ENCODE measurements around the gene NPM3. TPM values are rescaled to one million over a fixed set of nuclear protein-coding genes. Genes with fewer than 3 reads are reported as not detected.

NPM3 gene, protein sequence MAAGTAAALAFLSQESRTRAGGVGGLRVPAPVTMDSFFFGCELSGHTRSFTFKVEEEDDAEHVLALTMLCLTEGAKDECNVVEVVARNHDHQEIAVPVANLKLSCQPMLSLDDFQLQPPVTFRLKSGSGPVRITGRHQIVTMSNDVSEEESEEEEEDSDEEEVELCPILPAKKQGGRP
- 57.9 and 91.1 TPM in 2 replicates for total RNA-seq

GRCh38 chr10:101782811-101783735 is at the start of gene NPM3:
TSS of gene NPM3 (minus strand) at chr10:101783446. CDS start at chr10:101783390, 56 bp downstream.
- peak; percentile 75 to 77 for DNase-seq (ENCODE audit: low read depth in 2 of 2)

DNA sequence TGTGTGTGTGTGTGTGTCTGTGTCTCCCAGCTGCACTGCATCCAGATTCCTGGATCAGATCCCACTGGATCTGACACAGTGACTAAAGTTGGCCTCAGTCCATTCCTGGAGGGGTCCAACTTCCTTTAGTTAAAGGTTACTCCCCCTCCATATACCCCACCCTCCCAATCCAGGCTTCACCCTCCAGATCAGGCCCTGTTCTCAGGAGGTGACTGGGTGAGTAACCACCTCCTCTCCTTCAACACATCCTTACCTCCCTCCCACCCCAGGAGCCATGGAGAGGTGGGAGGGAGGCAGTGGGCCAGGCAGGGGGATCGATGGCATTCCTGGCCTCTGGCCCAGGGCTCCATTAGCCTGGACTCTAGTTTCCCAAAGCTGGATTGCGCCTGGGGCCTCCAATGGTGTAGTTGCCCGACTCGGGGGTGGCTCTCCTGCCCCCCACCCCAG is 49.1 kb upstream of the NPM3 start:
- no peak for DNase-seq (ENCODE audit: low read depth in 2 of 2)

DNA sequence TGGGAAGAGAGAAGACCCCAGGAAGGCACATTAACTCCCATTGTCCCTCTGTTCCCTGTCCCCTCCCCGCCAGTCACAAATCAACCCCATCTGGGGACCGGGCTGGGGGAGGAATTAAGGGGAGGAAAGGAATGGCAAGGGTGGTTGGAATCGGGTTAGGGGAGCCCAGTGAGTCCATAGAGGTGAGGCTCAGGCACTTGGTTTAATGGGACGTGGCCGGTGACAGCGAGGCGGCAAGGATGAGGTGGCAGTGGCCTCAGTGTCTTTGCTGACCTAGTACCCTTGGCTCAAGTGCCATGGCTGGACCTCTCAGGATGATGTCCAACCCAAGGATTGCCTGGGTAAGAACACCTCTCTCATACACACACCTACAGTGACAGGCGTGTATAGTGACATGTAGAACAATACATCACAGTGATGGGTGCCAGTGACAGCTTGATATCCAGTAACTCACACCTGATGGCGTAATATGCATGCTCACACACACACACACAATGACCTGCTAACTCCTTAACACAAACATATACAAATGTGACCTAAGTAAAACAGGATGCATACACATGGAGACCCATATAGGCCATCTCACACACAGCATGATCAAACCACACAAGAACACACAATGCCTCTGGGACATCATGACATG is 48.0 kb upstream of the NPM3 start:
- DNase-seq (ENCODE audit: low read depth in 2 of 2) = no peak

DNA sequence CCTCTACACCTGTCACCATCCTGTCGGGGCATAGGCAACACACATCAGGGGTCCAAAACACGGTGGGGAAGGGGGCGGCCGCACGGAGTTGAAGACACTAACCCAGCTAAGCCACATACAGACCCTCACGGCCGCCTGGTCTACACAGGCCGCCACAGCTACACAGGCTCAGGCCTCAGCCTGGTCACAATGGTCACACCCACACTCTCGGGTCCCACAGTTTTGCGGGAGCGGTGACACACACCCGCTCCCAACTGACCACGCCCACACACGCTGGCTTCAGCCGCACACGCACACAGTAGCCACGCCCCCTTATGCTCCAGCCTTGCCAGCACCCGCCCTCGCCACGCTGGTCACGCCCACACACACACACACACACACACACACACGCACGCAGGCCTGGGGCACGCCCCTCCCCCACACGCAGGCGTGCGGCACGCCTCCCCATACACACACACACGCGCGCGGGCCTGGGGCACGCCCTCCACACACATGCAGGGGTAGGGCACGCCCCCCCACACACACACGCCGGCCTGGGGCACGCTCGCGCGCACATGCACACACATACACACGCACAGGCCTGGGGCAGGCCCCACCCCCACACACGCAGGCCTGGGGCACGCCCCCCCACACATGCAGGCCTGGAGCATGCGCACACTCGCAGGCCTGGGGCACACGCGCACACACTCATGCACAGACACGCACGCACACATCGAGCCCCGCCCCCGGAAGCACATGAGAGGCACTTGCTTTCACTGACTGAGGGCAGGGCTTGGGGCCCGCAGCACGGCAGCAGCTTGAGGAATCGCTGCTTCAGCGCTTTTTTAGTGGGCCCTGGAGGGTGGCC is 47.3 kb upstream of the NPM3 start:
- DNase-seq (ENCODE audit: low read depth in 2 of 2) = peak; percentile 94 to 97

DNA sequence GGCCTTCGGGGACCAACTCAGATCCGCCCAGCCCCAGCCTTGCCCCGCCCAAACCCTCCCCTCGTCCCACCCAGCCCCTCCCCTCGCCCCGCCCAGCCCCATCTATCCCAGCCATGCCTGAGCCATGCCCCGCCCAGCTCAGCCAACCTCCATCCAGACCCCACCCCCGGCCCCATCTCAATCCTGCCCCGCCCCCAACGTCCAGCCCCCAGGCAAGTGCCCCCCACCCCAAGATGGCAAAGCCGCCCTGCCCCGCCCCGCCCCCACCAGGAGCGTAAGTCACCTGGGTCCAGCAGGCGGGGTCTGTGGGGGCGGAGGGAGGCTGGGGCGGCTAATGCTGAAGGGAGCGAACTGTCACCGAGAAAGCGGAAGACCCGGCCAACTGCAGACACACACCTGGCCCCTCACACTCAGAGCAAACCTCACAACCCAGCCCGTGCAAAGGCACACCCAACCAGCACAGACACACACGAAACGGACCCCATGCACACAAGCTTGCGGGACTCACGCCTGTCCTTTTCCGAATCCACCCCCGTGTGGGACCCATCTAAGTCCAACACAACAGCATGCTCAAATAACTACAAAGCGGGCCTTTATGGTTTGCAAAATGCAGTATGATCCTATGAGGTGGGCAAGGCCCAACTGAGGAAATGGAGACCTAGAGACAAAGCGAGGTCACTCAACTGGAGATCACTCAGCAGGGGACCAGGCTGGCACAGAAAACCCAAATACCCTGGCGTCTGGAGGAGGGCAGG is 46.5 kb upstream of the NPM3 start:
- peak; percentile 24 to 58 for DNase-seq (ENCODE audit: low read depth in 2 of 2)

DNA sequence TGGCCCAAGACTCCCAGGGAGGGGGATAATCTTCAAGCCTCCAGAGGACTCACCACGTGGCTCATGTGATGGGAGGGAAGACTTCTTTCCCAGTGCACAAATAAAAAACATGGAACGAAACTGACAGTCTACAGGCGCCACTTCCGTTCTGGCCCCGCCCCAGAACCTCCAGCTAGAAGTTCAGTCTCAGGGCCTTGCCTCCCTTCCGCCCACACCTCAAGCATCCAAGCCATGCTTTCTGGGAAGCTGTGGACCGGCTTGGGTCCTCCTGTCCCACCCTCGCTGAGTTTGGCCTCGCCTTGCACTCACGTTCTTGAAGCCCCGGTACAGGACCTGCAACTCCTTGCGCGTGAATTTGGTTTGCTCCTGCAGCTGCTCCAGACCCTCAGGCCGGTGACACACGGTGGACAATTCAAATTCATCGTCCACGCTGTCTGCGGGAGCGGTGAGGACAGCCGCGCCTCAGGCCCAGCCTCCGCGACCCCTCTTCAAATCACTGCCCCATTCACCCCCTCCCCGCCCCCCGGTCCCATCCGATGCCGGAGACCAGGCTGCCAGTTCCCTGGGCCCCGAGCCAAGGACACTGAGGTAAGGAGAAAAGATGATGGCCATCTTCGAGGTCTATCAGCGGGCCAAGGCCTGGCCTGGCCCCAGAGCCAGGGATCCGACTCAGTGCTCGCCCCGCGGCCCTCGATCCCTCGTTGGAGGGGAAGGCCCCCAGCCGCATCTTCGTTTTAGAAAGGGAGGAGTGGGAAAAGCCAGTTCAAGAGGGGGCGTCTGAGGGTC is 45.7 kb upstream of the NPM3 start:
- no peak for DNase-seq (ENCODE audit: low read depth in 2 of 2)

GRCh38 chr10:101827919-101828600 is 44.8 kb upstream of the NPM3 start:
- no peak for DNase-seq (ENCODE audit: low read depth in 2 of 2)

- DNase-seq (ENCODE audit: low read depth in 2 of 2) = no peak
These were observed 43.7 kb upstream of the NPM3 start for GRCh38 chr10:101826852-101827434.

GRCh38 chr10:101824736-101825135 is 41.5 kb upstream of the NPM3 start:
- no peak for DNase-seq (ENCODE audit: low read depth in 2 of 2)

DNA sequence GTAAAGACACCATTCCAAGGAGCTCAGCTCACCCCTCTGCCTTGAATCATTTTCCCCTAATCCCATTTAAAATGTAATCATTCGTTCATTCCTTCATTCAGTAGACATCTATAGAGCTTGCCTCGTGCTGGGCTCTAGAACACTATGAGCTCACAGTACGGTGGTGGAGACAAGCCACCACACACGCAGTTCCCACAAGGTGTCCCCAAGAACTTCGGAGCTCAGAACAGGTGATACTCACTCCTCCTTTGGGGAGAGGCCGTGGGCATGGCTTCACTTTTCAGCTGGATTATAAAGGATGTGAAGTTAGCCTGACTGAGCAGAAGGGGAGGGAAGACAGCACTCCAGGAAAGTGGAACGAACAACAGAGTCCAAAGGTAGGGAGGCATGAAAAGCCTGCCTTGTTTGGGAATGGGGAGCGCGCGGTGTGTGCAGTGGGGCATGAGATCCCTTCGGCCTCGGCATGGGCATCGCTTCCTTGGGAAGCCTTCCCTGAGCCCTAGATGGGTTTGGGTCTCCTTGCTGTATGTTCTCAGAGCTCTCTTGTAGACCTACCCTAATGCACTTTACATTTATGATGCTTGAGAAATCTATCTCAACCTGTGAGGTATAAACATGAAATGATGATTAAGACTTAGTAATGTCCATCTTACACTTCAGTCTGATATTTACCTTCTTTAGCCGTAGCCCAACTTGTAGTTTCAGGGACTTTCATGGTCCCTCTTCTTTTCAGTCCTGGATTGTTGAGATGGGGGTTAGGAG is 35.8 kb upstream of the NPM3 start:
- DNase-seq (ENCODE audit: low read depth in 2 of 2) = no peak

DNA sequence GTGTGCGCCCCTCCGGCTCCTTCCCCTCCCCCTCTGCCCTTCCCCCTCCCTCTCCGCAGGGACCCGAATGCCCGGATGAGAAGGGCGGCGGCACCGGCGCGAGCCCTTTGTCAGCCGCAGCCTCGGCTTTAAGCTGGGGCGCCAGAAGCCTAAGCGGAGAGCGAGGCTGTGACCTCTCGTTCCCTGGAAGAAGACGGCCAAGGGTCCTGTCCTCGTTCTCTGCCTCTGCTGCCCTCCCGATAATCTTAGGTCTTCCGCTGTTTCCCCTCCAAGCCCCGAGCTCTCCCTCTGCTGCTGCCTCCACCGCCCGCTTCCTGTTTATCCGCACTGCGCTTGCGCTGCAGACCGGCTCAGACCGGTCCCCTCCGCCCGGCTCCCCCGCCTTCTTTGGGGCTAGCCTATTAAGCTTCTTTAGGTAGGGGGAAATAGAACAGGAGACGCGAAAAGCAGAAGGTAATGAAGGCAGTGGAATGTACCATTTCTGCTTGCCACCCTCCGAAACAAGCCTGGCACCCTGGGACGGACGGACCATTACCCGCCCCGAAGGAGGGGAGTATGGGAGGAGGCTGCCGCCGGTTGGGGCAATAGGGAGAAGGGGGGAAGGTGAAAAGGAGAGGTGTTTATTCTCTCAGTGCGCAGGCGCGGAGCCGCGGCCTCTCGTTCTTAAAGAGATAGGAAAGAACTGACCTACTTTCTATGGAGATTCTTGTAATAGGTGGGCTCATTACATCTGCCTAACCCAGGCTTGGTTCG is 35.0 kb upstream of the NPM3 start, which contains the start of gene OGA:
TSS of gene OGA (minus strand) at position 326 of the 753 bp plus-strand sequence. CDS start 422 bp downstream, outside the sequence.
- DNase-seq (ENCODE audit: low read depth in 2 of 2) = peak; percentile 100

GRCh38 chr10:101817337-101818118 is 34.3 kb upstream of the NPM3 start:
- DNase-seq (ENCODE audit: low read depth in 2 of 2) = peak; percentile 52 to 96

DNA sequence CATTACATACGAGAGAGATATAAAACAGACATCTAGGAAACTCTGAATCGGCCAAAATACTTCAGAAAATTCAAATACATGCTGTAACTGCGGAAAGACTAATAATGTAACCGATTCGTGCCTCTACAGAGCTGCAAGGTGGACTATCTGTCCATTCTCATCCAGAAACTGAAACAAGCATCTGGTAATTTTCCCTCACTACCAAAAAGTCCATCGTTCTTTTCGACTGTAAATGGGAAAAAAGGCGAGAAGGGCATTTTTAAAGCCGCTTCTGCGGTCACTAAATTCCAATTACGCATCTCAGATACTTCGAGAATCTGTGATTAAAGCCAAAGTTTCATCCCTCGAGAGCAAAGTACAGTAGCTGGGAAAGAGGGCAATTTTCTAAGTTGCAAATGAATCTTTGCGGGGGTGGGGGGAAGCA is 33.7 kb upstream of the NPM3 start:
- no peak for DNase-seq (ENCODE audit: low read depth in 2 of 2)

- no peak for DNase-seq (ENCODE audit: low read depth in 2 of 2)
These were observed 33.1 kb upstream of the NPM3 start for GRCh38 chr10:101816376-101816775.

- DNase-seq (ENCODE audit: low read depth in 2 of 2) = no peak
These were observed 31.3 kb upstream of the NPM3 start for GRCh38 chr10:101814466-101815071.

DNA sequence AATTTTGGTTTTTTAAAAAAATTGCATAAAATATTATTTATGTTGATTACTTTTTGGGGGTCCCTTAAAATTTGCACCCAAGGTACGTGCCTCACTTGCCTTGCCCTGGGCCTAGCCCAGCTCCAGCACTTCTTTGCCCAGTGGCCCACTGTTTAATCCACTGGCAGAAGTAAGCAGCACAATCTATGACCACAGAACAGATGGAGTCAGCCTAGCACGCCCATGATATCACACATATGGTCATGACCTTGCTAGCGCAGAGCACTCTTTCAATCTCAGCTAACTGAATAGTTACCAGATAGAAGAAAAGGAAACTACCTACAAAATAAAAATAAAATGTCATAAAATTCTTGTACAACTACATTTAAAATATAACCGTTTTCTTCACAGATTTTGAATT is 29.4 kb upstream of the NPM3 start:
- DNase-seq (ENCODE audit: low read depth in 2 of 2) = no peak

Data from lung microvascular endothelial cell (primary cell).